ENCODE results near the gene CORO1C. TPM values are rescaled to one million over a fixed set of nuclear protein-coding genes. Genes with fewer than 3 reads are reported as not detected.
"Not testable (repeated sequence)": the region's sequence is repeated elsewhere in the genome, so short reads cannot be mapped to it uniquely, and the experiment has no call there.

Gene CORO1C
- total RNA-seq, 1 experiment from 2014 or later, result 47.3 TPM

- DNase-seq (ENCODE audit: extremely low read depth, low read depth), result no peak
Observed at GRCh38 chr12:108638141-108638827, 93.0 kb downstream of the CORO1C start.

- DNase-seq (ENCODE audit: extremely low read depth, low read depth), result no peak
Observed at GRCh38 chr12:108637222-108637971, 93.9 kb downstream of the CORO1C start.

- no peak for DNase-seq (ENCODE audit: extremely low read depth, low read depth)
Observed at GRCh38 chr12:108635997-108636808, 95.1 kb downstream of the CORO1C start.

- DNase-seq (ENCODE audit: extremely low read depth, low read depth), result no peak
Observed at GRCh38 chr12:108635201-108635996, 95.9 kb downstream of the CORO1C start.

- no peak for DNase-seq (ENCODE audit: extremely low read depth, low read depth)
Observed at GRCh38 chr12:108634341-108634751, 97.0 kb downstream of the CORO1C start.

- DNase-seq (ENCODE audit: extremely low read depth, low read depth), result no peak
Observed at GRCh38 chr12:108633534-108634248, 97.6 kb downstream of the CORO1C start, which contains the start of gene SELPLG. Gene SELPLG (minus strand): TSS chr12:108633894. CDS start chr12:108624307, 9,587 bp downstream.

GRCh38 chr12:108633081-108633533, 98.2 kb downstream of the CORO1C start:
- no peak for DNase-seq (ENCODE audit: extremely low read depth, low read depth)

- not testable (repeated sequence) for DNase-seq (ENCODE audit: extremely low read depth, low read depth)
Observed at GRCh38 chr12:108631261-108631660, 100.1 kb downstream of the CORO1C start.

- no peak for DNase-seq (ENCODE audit: extremely low read depth, low read depth)
Observed at GRCh38 chr12:108630481-108631207, 100.7 kb downstream of the CORO1C start.

- no peak for DNase-seq (ENCODE audit: extremely low read depth, low read depth)
Observed at GRCh38 chr12:108629824-108630476, 101.4 kb downstream of the CORO1C start.

GRCh38 chr12:108629151-108629550, 102.2 kb downstream of the CORO1C start:
- DNase-seq (ENCODE audit: extremely low read depth, low read depth), result no peak

- DNase-seq (ENCODE audit: extremely low read depth, low read depth), result no peak
Observed at GRCh38 chr12:108627134-108627920, 104.0 kb downstream of the CORO1C start.

- DNase-seq (ENCODE audit: extremely low read depth, low read depth), result no peak
Observed at GRCh38 chr12:108625228-108625627, 106.1 kb downstream of the CORO1C start.

GRCh38 chr12:108623577-108623976, 107.7 kb downstream of the CORO1C start:
- DNase-seq (ENCODE audit: extremely low read depth, low read depth), result no peak

- DNase-seq (ENCODE audit: extremely low read depth, low read depth), result no peak
Observed at GRCh38 chr12:108622921-108623514, 108.3 kb downstream of the CORO1C start.

- DNase-seq (ENCODE audit: extremely low read depth, low read depth), result no peak
Observed at GRCh38 chr12:108622421-108622820, 108.9 kb downstream of the CORO1C start.

GRCh38 chr12:108621161-108621560, 110.2 kb downstream of the CORO1C start:
- DNase-seq (ENCODE audit: extremely low read depth, low read depth), result no peak

Data from NCI-H460 (cell line).